Measurements from ENCODE around the gene AREL1. TPM values are rescaled to one million over a fixed set of nuclear protein-coding genes. Genes with fewer than 3 reads are reported as not detected.

Gene AREL1
- total and polyA plus RNA-seq, 2 of the 8 experiments (the other 6 are each of a cell fraction or from before 2014, with no cell fraction given), result 31.4 to 49.1 TPM

GRCh38 chr14:74697543-74697942 lies 15.3 kb downstream of the AREL1 start:
- H4K8ac ChIP-seq (ENCODE audit: extremely low read depth, insufficient read depth, low read length), result no peak overlapping the region
- H3K23me2 ChIP-seq (ENCODE audit: low read depth, low read length), result no peaks in the 10 kb centered on the region
- H3K9ac ChIP-seq (replicated peaks in 1 of 4; ENCODE audit: extremely low read depth in 1 of 4, low read depth in 3 of 4, low read length in 3 of 4), result no peak overlapping the region
- no peak overlapping the region for H3K4ac ChIP-seq (replicated peaks; ENCODE audit: insufficient read length, low read depth, low read length)
- H2BK15ac ChIP-seq (ENCODE audit: low read length), result no peak overlapping the region
- H3K27me3 ChIP-seq (replicated peaks in 1 of 4; ENCODE audit: control insufficient read depth in 3 of 4, extremely low read depth in 1 of 4, insufficient read depth in 3 of 4, low read length in 3 of 4), result no peaks in the 10 kb centered on the region
- no peak overlapping the region for H2BK12ac ChIP-seq (ENCODE audit: low read depth, low read length)
- H3K4me1 ChIP-seq (replicated peaks in 1 of 4; ENCODE audit: control insufficient read depth in 3 of 4, insufficient read depth in 4 of 4, low read length in 3 of 4), result no peaks in the 10 kb centered on the region
- WGBS, 2 experiments (ENCODE audit: extremely low coverage in 1 of 2, insufficient coverage in 1 of 2, insufficient read length in 1 of 2, insufficient replicate concordance in 2 of 2, low coverage in 1 of 2, low lambda C conversion rate in 2 of 2, missing lambda C conversion rate in 1 of 2), result 88% methylated on average over 2 of the region's 2 CpGs; no CpG with 5 or more reads in 1 of the 2 experiments
- H3K27ac ChIP-seq (ENCODE audit: low read depth, low read length), result no peak overlapping the region
- no peak overlapping the region for H3K18ac ChIP-seq (ENCODE audit: extremely low read depth, low read length)
- H3K23ac ChIP-seq (ENCODE audit: insufficient read length), result no peak overlapping the region
- no peak overlapping the region for H3K14ac ChIP-seq (ENCODE audit: insufficient read length)
- no peak overlapping the region for H2AK5ac ChIP-seq (ENCODE audit: low read depth, low read length)
- no peak for DNase-seq (ENCODE audit: low read depth in 1 of 2, low spot score in 2 of 2)
- H3K4me2 ChIP-seq (ENCODE audit: insufficient read depth in 1 of 2, low read depth in 2 of 2, low read length in 2 of 2), result no peak overlapping the region
- H4K5ac ChIP-seq (ENCODE audit: insufficient read length, low read depth, low read length), result no peak overlapping the region
- H2BK120ac ChIP-seq (replicated peaks; ENCODE audit: low read depth, low read length), result no peak overlapping the region
- peaks cover 0 to 3% (median 1%) of the 10 kb centered on the region in 4 experiments; a peak in 2 of 8 replicates for H3K36me3 ChIP-seq (ENCODE audit: control insufficient read depth in 2 of 4, insufficient read depth in 4 of 4, low read length in 3 of 4)
- POLR2A ChIA-PET (ENCODE audit: partially characterized antibody), result no interaction called here
- no peak overlapping the region for H4K91ac ChIP-seq (replicated peaks; ENCODE audit: insufficient read length, low read length)
- H3K56ac ChIP-seq (replicated peaks; ENCODE audit: insufficient read length, low read depth, low read length), result no peak overlapping the region
- no peak overlapping the region for H2AFZ ChIP-seq (ENCODE audit: low read length)
- no peak overlapping the region for H3K4me3 ChIP-seq (ENCODE audit: extremely low read depth in 1 of 4, insufficient read depth in 2 of 4, low read depth in 3 of 4, low read length in 4 of 4)
- FAIRE-seq, result no peak
- CTCF ChIA-PET (ENCODE audit: partially characterized antibody), result interaction anchor here (1.2 to 2.0 kb wide), 2 partner anchors 9 to 89 kb away, joined by 4 to 5 read pairs; no protein-coding TSS in a partner anchor
- H4K20me1 ChIP-seq (replicated peaks in 1 of 2; ENCODE audit: control insufficient read depth in 1 of 2, insufficient read depth in 2 of 2, low read length in 2 of 2), result peaks cover 0 to 4% of the 10 kb centered on the region in 2 experiments
- peaks cover 0 to 58% of the 10 kb centered on the region in 2 experiments; a peak in 2 of 4 replicates for H3K79me2 ChIP-seq (ENCODE audit: control insufficient read depth in 1 of 2, insufficient read depth in 2 of 2, low read length in 2 of 2)
- H3K79me1 ChIP-seq (ENCODE audit: low read depth, low read length), result peaks cover 5% of the 10 kb centered on the region
- no peak overlapping the region for H2BK20ac ChIP-seq (ENCODE audit: low read length)
- peaks cover 8% of the 10 kb centered on the region in 2 experiments; a peak in 2 of 4 replicates for H3K9me3 ChIP-seq (ENCODE audit: insufficient read depth in 2 of 2, low read depth in 1 of 2, low read length in 1 of 2)
- no peak overlapping the region for H2BK5ac ChIP-seq (ENCODE audit: low read depth, low read length)
